Occipital lobe (tissue), 3 donors: ENCODE measurements around the gene CSTF3. TPM values are rescaled to one million over a fixed set of nuclear protein-coding genes. Genes with fewer than 3 reads are reported as not detected.

Source experiments
- DNase-seq: peaks from one replicate; lab custom pipeline; 2025; lab: John Stamatoyannopoulos, UW
- small RNA-seq: library from RNA; depleted of rRNA; stranded (forward); fragments of <200 nt; gene quantifications from one replicate; pipeline ENCODE3, GENCODE V24; 2014
- total RNA-seq: library from RNA; depleted of rRNA; stranded (reverse); fragments of >200 nt; gene quantifications from one replicate; pipeline ENCODE4 v1.2.3, GENCODE V29; 2014

The CSTF3 gene
- total RNA-seq, 1 donor from 2014 or later, result 75.3 TPM

DNA sequence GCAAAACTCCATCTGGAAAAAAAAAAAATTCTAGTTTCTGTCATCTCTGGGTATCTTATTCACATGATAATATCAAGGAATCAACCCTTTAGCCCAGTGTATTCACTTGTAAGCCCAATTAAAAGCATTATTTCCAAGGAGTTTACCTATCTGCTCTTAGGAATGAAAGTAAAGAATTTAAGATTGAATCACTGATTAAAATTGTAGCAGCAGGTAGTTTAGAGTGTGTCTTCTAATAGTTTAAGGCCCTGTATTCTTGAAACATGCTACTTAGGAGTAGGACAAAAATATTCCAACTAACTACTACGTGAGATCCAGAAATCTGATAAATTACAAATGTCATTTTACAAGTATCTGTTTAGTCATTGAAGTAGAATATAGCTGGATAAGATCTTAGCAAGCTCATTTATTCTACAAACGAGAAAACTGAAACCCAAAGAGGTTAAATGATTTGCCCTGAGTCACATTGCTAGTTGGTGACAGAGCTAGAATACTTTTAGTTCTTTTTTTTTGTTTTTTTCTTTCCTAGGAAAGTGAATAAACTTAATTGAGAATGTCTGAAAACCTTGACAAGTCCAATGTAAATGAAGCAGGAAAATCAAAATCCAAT lies 118.0 kb downstream of the CSTF3 start:
- DNase-seq, result no peak

DNA sequence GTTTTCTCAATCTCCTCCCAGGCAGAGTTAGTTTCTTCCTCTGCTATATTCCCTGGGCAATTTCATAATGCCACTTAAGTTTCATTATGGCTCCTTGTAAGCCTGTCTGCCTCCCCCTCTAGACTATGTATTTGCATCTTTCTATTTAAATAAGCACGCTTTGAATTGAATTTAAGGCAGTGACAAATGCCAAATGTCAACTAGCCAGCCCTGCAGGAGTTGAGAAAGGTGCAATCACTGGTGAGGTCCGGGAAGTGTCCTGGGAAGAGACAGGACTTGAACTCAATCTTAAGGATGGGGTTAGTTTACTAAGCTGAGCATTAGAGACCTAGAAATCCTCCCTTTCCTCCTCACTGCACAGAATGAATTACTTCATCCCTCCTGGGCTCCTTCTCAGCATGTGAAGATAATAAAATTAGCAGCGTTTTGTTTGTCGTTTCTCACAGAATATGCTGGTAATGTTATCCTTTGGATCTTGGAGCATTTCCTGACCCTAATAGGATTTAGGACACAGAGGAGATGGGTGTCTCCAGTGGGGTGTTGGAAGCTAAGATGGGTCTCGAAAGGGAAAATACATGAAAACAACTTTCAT lies 120.3 kb downstream of the CSTF3 start:
- no peak for DNase-seq

DNA sequence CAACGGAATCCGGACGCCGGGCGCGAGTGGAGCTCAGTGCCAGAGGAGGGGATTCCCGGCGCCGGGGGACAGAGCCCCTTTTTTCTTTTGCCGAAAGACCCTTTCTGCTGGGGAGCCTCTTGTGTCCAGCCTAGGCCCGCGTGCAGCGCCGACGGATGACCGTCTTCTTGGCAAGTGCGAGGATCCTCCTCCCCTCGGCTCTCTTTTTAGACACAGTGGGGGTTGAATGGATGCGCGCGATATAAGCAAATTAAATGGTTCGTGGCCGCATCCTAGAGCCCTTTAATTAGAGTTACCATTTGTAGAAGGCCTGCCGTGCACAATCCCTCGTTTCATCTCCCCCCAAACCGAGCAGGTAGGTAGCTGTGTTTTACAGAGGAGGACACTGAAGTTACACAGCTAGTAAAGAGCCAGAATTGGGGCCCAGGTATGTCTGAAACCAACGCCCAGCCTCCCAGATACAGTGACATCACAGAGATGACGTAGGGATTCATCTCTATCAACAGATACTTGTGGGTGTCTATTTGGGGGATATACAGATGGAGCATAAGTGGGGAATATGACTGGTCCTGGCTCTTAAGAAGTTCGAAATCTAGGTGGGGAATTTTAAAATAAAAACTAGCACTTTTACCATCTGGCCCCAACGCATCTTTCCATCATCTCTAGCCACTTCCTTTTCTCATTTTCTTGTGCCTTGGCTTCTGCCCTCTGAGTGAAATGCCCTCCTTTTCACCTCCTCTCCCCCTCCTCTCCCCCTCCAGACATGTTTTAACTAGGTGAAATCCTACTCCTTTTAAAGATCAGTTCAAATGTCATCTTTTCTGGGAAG lies 121.0 kb downstream of the CSTF3 start:
- DNase-seq, result no peak

DNA sequence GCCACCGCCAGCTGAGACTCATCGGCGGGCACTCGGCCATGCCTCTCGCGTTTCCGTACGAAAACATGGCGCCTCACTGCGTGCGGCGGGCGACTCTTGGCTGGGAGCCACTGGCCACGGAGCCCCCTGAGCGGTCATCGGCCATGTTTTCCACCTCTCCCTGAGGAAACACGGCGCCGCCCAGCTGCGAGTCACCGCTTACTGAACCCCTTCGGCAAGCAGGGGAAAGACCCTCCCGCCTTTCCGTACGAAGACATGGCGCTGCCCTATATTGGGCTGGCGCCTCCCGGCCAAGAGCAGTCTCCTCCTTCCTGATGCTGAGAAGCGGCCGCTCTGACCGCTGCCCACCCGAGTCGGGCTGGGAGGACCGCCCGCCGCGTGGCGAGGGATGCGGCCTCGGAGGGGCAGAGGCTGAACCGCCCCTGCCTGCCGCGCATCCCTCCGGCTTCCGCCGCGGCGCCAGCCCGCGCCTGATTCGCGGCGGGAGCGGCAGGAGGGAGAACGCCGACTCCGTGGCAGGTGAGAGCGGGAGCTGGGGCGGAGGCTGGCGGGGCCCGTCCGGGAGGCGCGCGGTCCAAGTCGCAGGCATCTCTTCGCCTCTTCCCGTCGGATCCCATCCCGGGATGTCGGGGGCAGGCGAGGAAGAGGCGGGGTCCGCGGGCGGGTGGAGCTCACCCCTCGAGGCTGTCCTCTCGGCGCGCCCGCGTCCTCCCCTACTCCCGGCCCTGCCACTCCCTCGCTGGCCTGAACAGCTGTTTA lies 121.8 kb downstream of the CSTF3 start, which contains the start of gene TCP11L1:
TSS of gene TCP11L1 (plus strand) at position 299 of the 759 bp plus-strand sequence. CDS start 4,202 bp downstream, outside the sequence.
- peak; percentile 90 for DNase-seq

DNA sequence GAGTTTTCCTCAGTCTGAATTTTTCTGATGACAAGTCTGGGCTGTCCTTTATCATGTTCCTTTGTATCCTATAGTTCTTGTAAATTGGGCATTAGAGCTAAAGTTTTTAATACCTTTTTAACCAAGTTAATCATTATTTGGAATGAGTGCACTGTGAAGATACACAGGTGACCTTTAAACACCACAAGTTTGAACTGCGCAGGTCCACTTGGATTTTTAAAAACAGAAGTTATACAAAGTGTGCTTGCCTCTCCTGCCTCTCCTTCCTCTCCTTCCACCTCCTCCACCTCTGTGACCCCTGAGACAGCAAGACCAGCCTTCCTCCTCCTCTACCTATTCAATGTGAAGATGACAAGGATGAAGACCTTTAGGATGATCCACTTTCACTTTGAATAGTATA lies 126.3 kb downstream of the CSTF3 start:
- DNase-seq, result no peak

Small RNAs within 50 kb of the gene (small RNA-seq; reads per million reads assigned to genes)
- gene RF00019, result not detected

Other genes with a start within 250 kb of the CSTF3 start
- gene DEPDC7, start 145.6 kb downstream of the CSTF3 start, total RNA-seq, result 3.1 TPM
- gene TCP11L1, start 121.9 kb downstream of the CSTF3 start, total RNA-seq, result 39.8 TPM
- 290 TPM for gene HIPK3, start 95.9 kb upstream of the CSTF3 start, total RNA-seq
- 41.2 TPM for gene KIAA1549L, start 214.6 kb upstream of the CSTF3 start, total RNA-seq